Left cardiac atrium (tissue), 4 donors: Measurements from ENCODE around the gene MTUS2. TPM values are rescaled to one million over a fixed set of nuclear protein-coding genes. Genes with fewer than 3 reads are reported as not detected.

Experiments used
- ATAC-seq, 2 donors: fragments of 200-7000 bp; cut with Tn5 transposase; one replicate each; pipeline ENCODE4 v1.9.1; 2020; ENCODE audit warnings: mild to moderate bottlenecking in 2 of 2, moderate library complexity in 2 of 2
- DNase-seq: peaks from one replicate; pipeline ENCODE4 v3.0.0-alpha.2; 2020
- intact Hi-C, 2 donors: fragments of 100-400 bp; cut with DNase I; formaldehyde crosslinking; loops; one replicate each; pipeline versions ENCODE4 v1.14.1 to v1.15.1; 2022 to 2023
- total RNA-seq, 2 donors: library from RNA; stranded (reverse); fragmentation: NEBNext Ultra II Directional; extraction: Animal tissue kit (Norgen Biotek cat#: 25700); gene quantifications; one replicate each; pipeline ENCODE4 v1.2.1, GENCODE V29; 2021
- donor health status: DM: no; HTN: yes; CAD: no.
- donor health status: DM: no; HTN: yes; CAD: no; lungs with severe emphysema.
- donor health status: DM: yes; HTN: yes; CAD: no.
- donor health status: Dilated cardiomyopathy.

Gene MTUS2
- total RNA-seq, 2 donors from 2014 or later: 22.8 to 52.4 TPM

DNA sequence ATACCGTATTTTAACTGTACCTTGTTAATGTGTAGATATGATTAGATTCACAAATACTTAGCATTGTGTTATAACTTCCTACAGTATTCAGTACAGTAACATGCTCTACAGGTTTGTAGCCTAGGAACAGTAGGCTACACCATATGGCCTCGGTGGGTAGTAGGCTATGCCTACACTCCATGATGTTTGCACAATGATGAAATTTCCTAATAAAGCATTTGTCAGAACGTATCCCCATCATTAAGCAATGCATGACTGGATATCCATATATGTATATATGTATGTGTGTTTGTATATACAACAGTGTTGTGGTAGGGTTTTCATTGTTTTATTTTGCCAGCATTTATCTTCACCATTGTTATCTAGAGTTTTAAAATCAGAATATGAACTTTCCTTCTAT lies 655.9 kb downstream of the MTUS2 start:
- no peak for ATAC-seq
- intact Hi-C loops: no loop called here

DNA sequence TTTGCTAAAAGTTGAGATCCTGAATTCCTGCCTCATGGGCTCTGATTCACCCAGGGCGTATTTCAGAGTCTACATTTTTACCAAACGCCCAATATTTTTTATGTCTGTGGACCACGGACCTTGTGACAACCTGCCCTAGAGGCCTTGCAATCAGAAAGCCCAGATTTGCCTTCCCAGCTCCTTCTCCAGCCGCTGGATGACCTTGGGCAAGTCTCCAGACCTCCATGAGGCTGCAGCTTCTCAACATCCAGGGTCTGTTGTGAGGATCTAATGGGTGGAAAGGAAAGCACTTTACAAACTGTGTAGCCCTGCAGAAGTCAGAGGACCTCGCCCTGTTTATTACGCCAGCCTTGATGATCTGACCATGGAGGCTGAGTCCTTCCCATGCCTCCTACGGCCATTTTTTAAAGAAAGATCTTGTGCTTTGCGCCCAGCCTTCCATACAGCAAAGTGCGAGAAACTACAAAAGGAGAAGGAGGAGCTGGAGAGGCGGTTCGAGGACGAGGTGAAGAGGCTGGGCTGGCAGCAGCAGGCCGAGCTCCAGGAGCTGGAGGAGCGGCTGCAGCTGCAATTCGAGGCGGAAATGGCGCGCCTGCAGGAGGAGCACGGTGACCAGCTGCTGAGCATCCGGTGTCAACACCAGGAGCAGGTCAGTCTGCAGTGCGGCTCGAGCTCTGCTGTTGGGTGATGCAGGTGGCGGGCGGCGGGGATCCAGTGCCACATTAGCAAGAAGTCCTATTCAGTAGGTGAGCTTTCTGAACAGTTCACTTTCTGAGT lies 659.8 kb downstream of the MTUS2 start:
- intact Hi-C loops: no loop called here
- DNase-seq: no peak

More for the DNA sequence above, 655.9 kb downstream of the MTUS2 start:
- no peak for DNase-seq

DNA sequence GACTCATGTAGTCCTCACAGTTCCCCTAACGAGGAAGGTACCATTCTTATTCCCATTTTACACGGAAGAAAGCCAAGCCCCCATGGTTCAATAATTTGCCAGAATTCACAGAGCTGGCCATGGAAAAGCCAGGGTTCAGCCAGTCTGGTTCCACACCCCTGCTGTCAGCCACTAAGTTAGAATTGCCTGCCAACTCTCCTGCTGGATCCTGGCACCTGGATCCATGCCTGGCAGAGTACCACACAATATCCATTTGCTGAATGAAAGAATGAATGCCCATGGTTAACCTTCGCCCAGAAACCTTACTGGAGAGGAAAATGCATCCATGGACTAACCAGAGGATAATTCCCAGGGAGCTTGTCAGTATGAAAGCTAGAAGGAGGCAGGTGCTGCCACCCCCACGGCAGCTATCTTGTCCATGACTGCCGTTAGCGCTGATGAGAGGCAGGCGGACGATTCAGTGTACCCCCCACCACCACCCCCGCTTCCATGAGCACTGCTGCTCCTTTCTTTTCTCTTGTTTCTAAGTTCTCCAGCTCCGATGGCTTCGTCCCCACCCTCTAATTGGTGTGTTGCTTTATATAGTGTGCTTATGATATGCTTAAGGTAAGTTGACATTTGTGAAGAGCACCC lies 660.9 kb downstream of the MTUS2 start:
- DNase-seq (no peak), ATAC-seq (peak in 1 of 2 donors; percentile 24)
- intact Hi-C loops: no loop called here

More for the DNA sequence above, 659.8 kb downstream of the MTUS2 start:
- no peak for ATAC-seq

DNA sequence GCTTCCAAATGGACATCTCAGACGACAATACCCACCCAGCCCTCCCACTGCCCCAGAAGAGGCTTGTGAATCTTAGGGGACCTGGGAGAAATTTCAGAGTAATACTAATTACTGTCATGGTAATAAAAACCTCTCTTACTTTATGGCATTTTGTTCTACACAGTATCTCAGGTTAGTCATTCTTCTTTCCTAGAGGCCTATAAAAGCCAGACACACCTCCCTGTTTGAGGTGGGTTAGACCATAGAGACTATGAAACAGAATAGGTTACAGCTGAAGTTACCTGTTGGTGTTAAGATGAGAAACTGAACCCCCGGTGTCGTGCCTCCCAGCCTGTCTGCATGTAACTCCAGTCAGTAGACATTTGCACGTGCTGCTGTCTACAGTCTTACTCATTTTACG lies 661.5 kb downstream of the MTUS2 start:
- DNase-seq (no peak), ATAC-seq (no peak)
- intact Hi-C loops: no loop called here

DNA sequence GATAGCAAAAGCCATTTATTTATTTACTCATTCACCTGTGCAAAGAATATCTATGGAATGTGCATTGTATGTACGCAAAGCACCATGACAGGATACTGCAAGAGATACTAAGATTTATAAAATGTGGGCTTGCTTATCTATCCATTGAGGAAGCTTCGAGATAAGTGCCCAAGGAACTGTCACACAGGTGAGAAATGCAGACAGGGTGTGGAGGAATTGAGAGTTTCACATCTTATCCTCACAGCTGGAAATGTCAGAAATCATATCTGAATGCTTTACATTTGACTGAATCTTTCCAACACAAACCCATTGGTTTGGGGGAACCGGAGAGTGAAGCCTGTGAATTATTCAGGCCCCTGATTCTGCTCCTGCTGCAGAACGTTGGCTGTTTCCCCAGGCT lies 662.4 kb downstream of the MTUS2 start:
- ATAC-seq (no peak), DNase-seq (no peak)
- intact Hi-C loops: no loop called here

DNA sequence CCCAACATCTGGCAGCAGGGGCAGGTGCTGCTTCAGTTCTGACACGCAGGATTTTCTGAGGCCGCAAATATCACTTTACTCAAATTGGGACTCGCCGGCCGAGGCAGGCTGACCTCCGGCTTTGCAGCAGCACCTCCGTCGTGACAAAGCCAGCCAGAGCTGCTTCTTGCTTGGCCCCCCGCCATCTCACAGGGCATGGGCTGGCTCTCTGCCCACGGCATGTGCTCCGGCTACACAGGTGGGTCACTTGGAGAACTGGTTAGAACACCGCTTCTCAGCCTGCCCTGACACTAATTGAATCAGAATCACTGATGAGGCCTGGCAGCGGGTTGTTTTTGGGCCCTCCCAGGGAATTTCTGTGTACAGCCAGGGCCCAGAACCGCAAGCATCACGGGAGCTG lies 663.1 kb downstream of the MTUS2 start:
- intact Hi-C loops: no loop called here
- ATAC-seq (no peak), DNase-seq (no peak)

DNA sequence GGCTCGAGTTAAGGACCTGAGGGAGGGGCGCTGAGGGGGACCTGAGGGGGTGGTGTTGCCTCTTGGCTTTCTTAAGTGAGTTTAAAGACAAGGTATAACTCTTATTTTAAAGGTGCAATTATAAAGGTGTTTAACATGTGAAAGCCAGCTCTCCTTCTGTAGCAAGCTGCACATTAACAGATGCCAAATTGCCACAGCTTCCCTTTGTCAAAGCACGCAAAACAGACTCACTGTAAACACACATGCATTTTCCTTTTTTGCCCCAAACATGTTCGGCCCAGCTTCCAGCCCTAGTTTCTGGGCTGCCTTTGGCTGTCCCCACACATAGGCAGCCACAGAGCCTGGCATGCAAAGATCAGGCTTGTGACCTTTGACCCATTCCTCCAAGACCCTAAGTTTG lies 663.5 kb downstream of the MTUS2 start:
- ATAC-seq (no peak), DNase-seq (no peak)
- intact Hi-C loops: no loop called here

DNA sequence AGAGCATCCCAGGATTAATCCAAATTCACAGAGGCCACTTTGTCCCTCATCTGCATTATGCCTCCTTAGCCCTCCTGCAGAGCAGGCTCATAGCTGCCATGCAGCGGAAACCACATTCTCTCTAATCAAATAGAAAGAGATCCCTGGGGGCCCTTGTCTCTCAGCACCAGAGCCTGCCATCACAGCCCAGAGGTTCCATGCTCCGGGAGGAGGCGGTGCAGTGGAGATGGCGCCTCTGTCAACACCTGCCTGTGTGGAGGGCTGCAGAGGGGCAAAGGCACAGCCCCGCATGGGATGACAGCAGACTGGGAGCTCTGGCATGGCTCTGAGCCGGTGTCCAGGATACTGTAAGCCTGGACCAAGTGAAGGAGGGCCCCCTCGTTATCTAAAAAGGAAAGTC lies 664.1 kb downstream of the MTUS2 start:
- intact Hi-C loops: no loop called here
- no peak for DNase-seq
- peak; percentile 26 to 64 for ATAC-seq

DNA sequence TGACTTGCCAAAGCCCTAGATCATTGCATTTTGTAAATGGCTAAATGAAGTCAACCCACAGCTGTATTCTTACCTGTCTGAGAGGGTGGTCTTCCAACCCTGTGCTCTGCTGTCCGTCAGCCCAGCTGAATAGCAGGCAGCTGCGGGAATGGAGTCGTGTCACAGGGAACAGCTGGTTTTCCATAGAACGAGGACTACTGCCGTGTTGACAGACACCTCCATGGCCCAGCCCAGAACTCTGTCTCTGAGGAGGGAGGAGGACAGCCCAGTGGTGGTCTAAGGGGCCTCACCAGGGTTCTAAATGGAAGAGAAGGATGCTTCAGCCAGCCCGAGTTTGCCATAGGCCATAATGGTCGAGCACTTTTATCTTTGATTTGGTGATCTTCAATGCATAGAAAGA lies 664.7 kb downstream of the MTUS2 start:
- DNase-seq (no peak), ATAC-seq (no peak)
- intact Hi-C loops: no loop called here

DNA sequence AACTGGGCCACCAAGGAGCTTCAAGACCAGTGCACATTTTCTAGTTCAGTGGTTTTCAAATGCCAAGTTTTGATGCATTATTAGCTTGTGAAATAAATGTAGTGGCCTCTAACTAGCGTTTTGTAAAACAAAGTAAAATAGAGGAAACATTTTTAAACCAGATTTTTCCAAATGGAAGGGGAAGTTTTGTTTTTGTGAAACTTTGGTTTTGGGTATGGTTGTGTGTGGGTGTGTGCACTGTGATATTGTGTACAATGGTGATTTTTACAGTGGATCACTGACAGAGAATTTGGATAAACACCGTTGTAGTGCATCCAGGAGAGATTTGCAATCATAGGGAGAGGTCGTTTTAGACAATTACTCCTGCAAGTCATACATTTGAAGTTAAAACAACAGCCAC lies 666.4 kb downstream of the MTUS2 start:
- DNase-seq (no peak), ATAC-seq (no peak)
- intact Hi-C loops: no loop called here

DNA sequence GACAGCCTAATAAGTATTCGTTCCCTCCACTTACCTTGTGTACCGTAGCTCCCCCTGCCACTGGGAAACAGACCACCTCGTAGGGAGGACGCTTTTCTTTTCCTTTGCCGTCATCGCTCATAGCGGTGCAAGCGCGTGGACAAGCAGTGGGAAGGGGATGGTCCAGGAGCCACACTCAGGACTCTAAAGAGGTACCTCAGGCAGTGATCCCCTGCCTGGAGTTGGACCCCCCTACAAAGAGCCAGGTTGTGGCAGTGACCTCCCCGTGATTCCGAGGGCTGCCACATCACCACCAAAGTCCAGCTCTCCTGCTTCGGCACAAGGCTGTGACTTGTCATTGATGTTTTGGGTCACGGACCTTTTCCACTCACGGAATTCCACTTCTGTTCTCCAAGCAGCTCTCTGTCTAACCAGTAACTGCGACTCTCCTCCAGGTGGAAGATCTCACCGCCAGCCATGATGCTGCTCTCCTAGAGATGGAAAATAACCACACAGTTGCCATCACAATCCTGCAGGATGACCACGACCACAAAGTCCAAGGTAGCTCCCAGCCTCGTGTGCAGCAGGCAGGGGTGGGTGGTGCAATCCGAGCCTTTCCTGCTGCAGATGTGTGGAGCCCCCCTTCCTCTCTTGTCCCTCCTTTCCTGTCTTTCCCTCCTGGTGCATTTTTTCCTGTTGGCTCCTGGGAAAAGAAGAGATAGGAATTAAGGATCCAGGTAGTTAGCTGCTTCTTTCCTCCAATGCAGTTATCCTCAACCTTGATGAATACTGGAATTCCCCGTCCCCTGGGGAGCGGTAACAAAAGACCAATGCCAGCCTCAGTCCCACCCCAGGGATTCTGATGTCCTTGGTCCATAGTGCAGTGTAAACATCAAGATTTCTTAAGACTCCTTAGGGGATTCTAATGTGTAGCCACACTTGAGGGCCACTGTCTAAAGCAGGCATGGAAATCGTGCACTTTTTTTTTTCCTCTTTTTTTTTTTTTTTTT lies 667.6 kb downstream of the MTUS2 start:
- DNase-seq (no peak), ATAC-seq (no peak)
- intact Hi-C loops: no loop called here

DNA sequence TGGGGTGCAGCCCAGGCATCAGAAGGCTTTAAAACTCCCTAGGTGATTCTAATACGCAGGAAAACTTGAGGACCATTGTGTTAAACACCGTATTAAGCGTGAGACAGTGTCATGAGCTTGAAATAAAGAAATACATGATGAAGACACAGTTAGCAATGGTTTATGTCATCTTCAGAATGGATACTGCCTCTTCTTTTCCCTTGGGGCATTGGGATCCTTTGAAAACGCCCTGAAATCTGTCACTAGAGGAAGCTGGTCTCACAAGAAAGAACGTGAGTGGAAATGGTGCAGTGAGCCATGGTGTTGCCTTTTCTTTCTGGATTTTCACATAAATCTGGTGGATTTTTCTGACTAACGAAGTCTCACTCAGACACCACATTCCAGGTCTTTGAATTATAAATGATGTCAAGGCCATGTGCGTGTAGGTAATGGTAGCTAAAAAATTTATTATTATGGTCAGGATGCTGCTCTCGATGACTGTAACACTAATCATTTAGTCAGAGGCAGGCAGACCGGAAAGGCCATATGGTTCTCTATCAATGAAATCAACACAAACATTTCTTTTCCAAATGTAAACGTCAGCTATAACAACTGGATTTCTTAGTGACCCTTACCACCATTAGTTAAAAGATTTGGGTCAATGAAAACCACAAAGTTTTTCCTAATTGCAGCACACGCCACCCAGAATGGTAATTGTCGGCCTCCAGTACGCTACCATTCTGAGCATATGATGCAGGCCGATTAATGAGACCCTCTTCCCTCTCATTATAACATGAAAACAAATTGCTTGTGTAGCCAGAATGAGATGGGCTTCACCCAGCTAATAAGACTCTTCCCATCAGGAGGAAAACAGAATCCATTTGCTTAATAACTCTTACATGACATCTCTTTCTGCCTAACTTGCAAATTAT lies 669.8 kb downstream of the MTUS2 start:
- ATAC-seq: no peak
- intact Hi-C loops: no loop called here

DNA sequence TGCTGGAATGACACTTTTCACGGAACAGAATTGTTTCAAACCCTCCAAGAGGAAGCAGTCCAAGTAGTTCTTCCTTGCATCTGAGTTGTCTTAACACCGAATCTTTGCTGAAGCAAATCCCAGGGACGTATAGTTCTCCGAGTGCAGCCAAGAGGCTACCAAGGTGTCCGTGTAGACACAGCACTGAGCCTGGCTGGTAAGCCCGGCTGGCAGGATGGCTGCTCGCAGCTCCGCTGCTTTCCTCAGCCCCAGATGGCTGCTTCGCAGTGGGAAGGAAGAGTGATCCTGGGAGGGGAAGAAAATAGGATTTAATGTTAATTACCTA lies 670.4 kb downstream of the MTUS2 start:
- DNase-seq (no peak), ATAC-seq (no peak)
- intact Hi-C loops: no loop called here

More for the DNA sequence above, 669.8 kb downstream of the MTUS2 start:
- no peak for DNase-seq

DNA sequence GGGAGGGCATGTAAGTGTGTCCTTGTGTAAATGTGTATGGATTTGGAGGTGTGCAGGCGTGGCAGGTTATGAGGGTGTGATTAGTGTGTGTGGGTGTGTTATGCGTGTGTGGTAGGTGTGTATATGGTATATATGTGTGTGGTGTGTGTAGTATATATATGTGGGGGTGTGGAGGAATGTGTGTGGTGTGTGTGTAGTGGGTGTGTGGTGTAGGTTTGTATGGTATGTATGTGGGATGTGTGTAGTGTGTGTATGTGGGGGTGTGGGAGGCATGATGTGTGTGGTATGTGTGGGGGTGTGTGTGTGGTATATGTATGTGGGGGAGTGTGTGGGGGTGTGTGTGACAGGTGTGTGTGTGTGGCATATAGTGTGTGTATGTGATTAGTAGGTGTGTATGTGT lies 671.1 kb downstream of the MTUS2 start:
- DNase-seq (no peak), ATAC-seq (no peak)
- intact Hi-C loops: no loop called here

DNA sequence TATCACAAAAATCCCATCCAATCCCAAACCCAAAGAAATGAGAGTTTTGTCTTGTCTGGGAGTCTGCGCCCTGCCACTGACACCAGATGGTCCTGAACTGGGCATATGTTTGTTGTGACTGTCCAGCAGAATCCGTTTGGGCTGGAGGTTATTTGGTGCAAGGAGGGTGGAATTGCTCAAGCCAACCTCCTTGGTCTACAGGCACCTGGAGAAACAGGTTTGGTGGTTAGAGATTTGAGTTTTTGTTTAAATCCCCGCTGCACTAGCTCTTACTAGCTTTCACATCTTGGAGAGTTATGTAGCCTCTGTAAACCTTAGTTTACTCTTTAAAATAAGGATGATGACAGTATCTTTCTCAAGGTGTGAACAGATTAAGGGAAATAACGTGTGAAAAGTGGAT lies 673.7 kb downstream of the MTUS2 start:
- intact Hi-C loops: no loop called here
- ATAC-seq: no peak

DNA sequence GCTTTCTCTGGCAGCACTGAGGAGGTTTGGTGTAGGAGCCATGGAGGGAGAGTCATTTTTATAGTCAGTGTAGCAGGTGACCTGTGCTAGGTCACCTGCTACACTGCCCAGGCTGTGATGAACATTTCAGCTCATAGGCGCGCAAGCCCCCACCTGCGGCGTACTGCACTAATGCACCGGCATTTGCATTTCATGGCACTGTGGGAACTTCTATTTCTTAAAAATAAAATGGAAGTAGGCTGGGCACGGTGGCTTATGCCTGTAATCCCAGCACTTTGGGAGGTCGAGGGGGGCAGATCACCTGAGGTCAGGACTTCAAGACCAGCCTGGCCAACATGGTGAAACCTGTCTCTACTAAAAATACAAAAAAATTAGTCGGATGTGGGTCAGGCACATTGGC lies 674.4 kb downstream of the MTUS2 start:
- ATAC-seq (no peak), DNase-seq (no peak)
- intact Hi-C loops: no loop called here

More for the DNA sequence above, 673.7 kb downstream of the MTUS2 start:
- DNase-seq: no peak

DNA sequence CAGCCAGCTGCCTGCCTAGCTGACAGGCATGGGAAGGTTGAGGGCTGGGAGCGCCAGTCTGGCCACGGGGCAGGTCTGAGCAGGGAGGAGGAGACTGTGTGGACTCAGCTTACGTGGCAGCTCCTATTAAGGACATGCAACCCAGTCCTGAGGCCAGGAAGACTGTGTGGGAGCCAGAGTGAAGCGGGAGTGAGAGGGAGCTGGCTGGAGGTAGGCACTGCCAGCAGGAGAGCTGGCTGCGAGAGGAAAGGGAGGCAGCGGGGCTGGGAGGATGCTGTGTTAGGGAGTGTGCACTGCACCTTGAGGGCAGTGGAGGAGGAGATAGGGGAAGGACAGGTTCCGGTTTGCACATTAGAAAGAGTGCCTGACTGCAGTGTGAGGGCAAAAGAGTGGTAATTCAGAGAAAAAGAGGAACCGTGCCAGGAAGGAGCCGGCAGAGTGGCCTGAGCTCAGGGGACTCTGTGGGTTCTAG lies 676.1 kb downstream of the MTUS2 start:
- intact Hi-C loops: no loop called here
- DNase-seq (peak; percentile 50), ATAC-seq (peak; percentile 56 to 90)

DNA sequence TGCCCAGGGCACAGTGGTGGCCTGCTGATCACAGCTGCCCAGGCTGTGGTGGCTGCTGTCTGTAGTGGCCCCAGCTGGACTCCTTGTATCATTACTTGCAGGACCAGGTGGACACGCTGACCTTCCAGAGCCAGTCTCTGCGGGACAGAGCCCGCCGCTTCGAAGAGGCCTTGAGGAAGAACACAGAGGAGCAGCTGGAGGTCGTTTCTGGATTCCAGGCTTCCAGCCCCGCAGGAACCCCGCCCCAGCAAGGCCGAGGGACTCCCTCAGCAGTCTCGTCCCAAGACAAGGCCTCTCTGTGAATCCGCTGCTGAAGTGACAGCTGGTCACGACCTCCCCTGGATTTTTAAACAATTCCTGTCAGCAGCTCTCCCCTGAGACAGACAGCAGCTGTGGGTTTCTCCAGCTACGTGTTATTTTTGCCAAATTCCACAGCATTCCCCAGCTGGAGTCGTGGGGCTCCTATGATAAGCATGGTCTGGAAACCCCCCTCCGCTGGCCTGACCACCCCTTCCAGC lies 677.1 kb downstream of the MTUS2 start:
- DNase-seq (peak; percentile 59), ATAC-seq (peak; percentile 76 to 81)
- intact Hi-C loops: no loop called here
